GM23248 (cell line): ENCODE data around the gene ISOC2. TPM values are rescaled to one million over a fixed set of nuclear protein-coding genes. Genes with fewer than 3 reads are reported as not detected.

Source experiments
- DNase-seq: peaks from one replicate; pipeline ENCODE4 v3.0.0-alpha.2; 2015
- H2AFZ ChIP-seq: fragments of 200-600 bp; sonication (generic); 2 replicates; pipeline ENCODE4 v1.6.1; 2016; ENCODE audit warnings: antibody characterized with exemption
- H3F3A ChIP-seq: fragments of 200-600 bp; sonication (generic); 2 replicates; pipeline ENCODE4 v1.6.1; 2016; ENCODE audit warnings: mild to moderate bottlenecking, antibody characterized with exemption, mixed run types; ENCODE audit not compliant: insufficient read depth
- H3K27ac ChIP-seq: fragments of 200-600 bp; sonication (generic); 2 replicates; pipeline ENCODE4 v1.5.1; 2016; ENCODE audit warnings: mild to moderate bottlenecking
- H3K27me3 ChIP-seq: fragments of 200-600 bp; sonication (generic); replicated peaks from 2 replicates; pipeline ENCODE4 v1.6.1; 2016; ENCODE audit warnings: mild to moderate bottlenecking; ENCODE audit not compliant: insufficient read depth
- H3K36me3 ChIP-seq: fragments of 200-600 bp; sonication (generic); 2 replicates; pipeline ENCODE4 v1.6.1; 2016; ENCODE audit warnings: low read depth, mild to moderate bottlenecking
- H3K4me1 ChIP-seq: fragments of 200-600 bp; sonication (generic); 2 replicates; pipeline ENCODE4 v1.6.1; 2016; ENCODE audit warnings: mild to moderate bottlenecking; ENCODE audit not compliant: insufficient read depth
- H3K4me2 ChIP-seq: fragments of 200-600 bp; sonication (generic); one replicate; pipeline ENCODE4 v1.6.1; 2016; ENCODE audit warnings: mild to moderate bottlenecking; ENCODE audit not compliant: unreplicated experiment
- H3K4me3 ChIP-seq: fragments of 200-600 bp; sonication (generic); 2 replicates; pipeline ENCODE4 v1.5.1; 2016; ENCODE audit warnings: mild to moderate bottlenecking
- H3K79me2 ChIP-seq: fragments of 200-600 bp; sonication (generic); 2 replicates; pipeline ENCODE4 v1.6.1; 2016; ENCODE audit warnings: mild to moderate bottlenecking; ENCODE audit not compliant: insufficient read depth
- H3K9ac ChIP-seq: fragments of 200-600 bp; sonication (generic); 2 replicates; pipeline ENCODE4 v1.6.1; 2016; ENCODE audit warnings: mild to moderate bottlenecking
- H3K9me2 ChIP-seq: fragments of 200-600 bp; sonication (generic); 2 replicates; pipeline ENCODE4 v1.6.1; 2016; ENCODE audit warnings: mixed run types, mild to moderate bottlenecking, moderate library complexity; ENCODE audit not compliant: insufficient read depth
- H3K9me3 ChIP-seq: fragments of 200-600 bp; sonication (generic); one replicate; pipeline ENCODE4 v1.6.1; 2017; ENCODE audit warnings: low read depth
- H4K20me1 ChIP-seq: fragments of 200-600 bp; sonication (generic); 2 replicates; pipeline ENCODE4 v1.6.0; 2016; ENCODE audit not compliant: insufficient read depth
- EZH2 ChIP-seq: fragments of 200-600 bp; sonication (generic); IDR thresholded peaks from 2 replicates; pipeline ENCODE4 v1.6.1; 2018; ENCODE audit warnings: antibody characterized with exemption, mild to moderate bottlenecking; ENCODE audit not compliant: insufficient read depth, poor library complexity, severe bottlenecking
- EZH2phosphoT487 ChIP-seq: fragments of 200-600 bp; sonication (generic); IDR thresholded peaks from 2 replicates; pipeline ENCODE4 v1.6.1; 2018; ENCODE audit warnings: antibody characterized with exemption, moderate library complexity, mild to moderate bottlenecking, low read depth; ENCODE audit not compliant: insufficient read depth
- WGBS, 2 experiments: methylation state at CpG; one replicate each; pipeline ENCODE4 v1.1.6; 2015 to 2017; ENCODE audit warnings: low lambda C conversion rate in 2 of 2, low coverage in 1 of 2; ENCODE audit errors: missing lambda C conversion rate in 2 of 2; 5-methylcytosine and 5-hydroxymethylcytosine counted together
- in situ Hi-C: fragments of 300-500 bp; cut with MboI; formaldehyde crosslinking; loops from 2 replicates; pipeline ENCODE4 v1.15.0; 2020
- polyA plus RNA-seq: library from polyadenylated mRNA; unstranded; fragments of >200 nt; fragmentation: Nextera tagmentation; extraction: Ambion mirVana; gene quantifications from 2 replicates; pipeline ENCODE4 v1.2.1, GENCODE V29; 2016
- total RNA-seq: library from RNA; depleted of rRNA; stranded (reverse); fragments of >200 nt; shearing (Covaris generic); gene quantifications from 2 replicates; pipeline ENCODE4 v1.2.3, GENCODE V29; 2014

The ISOC2 gene
- total and polyA plus RNA-seq, 2 experiments from 2014 or later, result 34.0 to 103 TPM

DNA sequence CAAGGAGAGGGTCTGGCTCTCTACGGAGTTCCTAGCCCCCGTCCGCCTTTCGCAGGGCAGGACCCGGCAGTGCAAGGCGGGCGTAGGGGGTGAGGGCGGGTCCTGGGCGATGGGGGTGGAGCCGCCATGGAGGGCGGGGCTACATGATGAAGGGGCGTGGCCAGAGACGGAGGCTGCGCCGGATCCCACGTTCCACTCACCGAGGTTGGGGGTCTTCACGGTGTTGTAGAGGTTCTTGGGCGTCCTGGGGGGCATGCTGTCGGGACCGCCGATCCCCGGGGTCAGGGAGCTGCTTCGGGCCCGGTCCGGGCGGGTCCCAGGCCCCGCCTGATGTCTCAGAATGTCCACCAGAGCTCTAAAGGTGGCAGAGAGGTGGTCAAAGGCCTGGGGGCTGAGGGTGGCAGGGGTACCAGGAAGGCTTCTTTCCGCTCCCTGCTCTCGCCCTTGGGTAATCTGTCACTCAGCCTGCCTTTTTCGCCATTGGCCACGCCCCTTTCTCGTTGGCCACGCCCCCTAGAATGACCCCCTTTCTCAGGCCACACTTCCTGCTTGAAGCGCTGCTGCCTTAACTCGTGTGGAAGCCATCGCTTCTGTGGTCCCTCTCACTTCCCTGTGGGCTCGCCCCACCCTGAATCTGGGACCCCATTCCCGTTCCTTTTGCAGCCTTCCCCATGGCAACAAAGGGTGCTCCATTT is 20.9 kb downstream of the ISOC2 start:
- Histone ChIP-seq H3K9ac (no peak overlapping the region), H3K9me3 (no peaks in the 10 kb centered on the region), H3K27ac (no peak overlapping the region), H3K9me2 (no peaks in the 10 kb centered on the region), H3K79me2 (no peaks in the 10 kb centered on the region), H3K36me3 (no peaks in the 10 kb centered on the region), H3F3A (no peaks in the 10 kb centered on the region), H3K27me3 (peaks cover 32% of the 10 kb centered on the region), H3K4me1 (no peaks in the 10 kb centered on the region), H2AFZ (no peak overlapping the region), H3K4me2 (no peak overlapping the region), H4K20me1 (no peaks in the 10 kb centered on the region), H3K4me3 (no peak overlapping the region)
- DNase-seq, result peak; percentile 17
- in situ Hi-C loops, result no loop called here
- WGBS, 2 experiments, result 11 to 18% methylated on average over 31 to 36 of the region's 39 CpGs
- TF ChIP-seq EZH2phosphoT487 (no peak), EZH2 (no peak)

DNA sequence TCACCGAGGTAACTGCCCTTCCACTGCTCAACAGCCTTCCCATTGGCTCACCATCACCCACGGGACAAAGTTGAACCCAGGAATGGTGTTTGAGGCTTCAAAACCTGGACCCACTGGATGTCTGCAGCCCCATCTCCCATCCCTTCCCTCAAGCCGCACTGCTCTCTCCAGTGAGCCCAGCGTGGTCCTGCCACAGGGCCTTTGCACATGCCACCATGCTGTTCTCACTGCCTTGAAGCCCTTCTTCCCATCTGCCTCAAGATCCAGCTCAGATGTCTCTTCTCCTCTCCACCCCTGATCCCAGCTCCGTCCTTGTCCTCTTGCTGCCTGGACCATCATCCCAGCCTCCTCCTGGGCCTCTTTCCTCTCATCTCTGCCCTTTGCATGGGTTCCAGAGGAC is 22.4 kb downstream of the ISOC2 start:
- no peak for DNase-seq
- Histone ChIP-seq H3F3A (no peaks in the 10 kb centered on the region), H3K4me3 (no peak overlapping the region), H3K4me1 (no peaks in the 10 kb centered on the region), H3K4me2 (no peak overlapping the region), H3K9ac (no peak overlapping the region), H3K9me3 (no peaks in the 10 kb centered on the region), H2AFZ (no peak overlapping the region), H3K9me2 (no peaks in the 10 kb centered on the region), H3K79me2 (no peaks in the 10 kb centered on the region), H3K36me3 (no peaks in the 10 kb centered on the region), H3K27ac (no peak overlapping the region), H4K20me1 (no peaks in the 10 kb centered on the region), H3K27me3 (peaks cover 24% of the 10 kb centered on the region)
- in situ Hi-C loops, result no loop called here
- WGBS, 2 experiments, result 58 to 63% methylated on average over 5 of the region's 5 CpGs
- no peak for TF ChIP-seq EZH2
- no peak for TF ChIP-seq EZH2phosphoT487

DNA sequence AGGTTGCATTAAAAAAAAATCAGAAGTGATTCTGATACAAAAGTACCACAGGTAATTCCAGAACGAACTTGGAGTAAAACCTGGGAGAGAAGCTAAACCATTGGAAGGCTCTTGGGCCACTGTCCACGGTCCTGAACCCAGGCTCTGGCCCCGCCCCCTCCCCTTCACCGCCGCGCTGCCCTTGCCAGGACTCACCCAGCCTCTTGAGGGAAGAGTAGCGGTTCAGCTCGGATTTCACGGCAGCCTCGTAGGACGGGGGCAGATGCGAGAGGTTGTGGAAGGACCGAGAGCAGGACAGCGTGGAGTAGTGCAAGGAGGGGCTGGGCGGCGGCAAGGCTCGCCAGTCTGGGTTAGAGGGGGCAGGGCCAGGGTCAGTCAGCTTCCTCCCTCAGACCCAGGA is 24.0 kb downstream of the ISOC2 start:
- H3K9ac ChIP-seq, result no peak overlapping the region
- 4 to 5% methylated on average over 15 to 17 of the region's 17 CpGs for WGBS, 2 experiments
- H3K36me3 ChIP-seq, result no peaks in the 10 kb centered on the region
- in situ Hi-C loops, result no loop called here
- H3K4me3 ChIP-seq, result no peak overlapping the region
- no peaks in the 10 kb centered on the region for H3F3A ChIP-seq
- H3K79me2 ChIP-seq, result no peaks in the 10 kb centered on the region
- peak; percentile 76 for DNase-seq
- no peak overlapping the region for H2AFZ ChIP-seq
- no peaks in the 10 kb centered on the region for H3K9me2 ChIP-seq
- no peaks in the 10 kb centered on the region for H4K20me1 ChIP-seq
- H3K27me3 ChIP-seq, result peaks cover 19% of the 10 kb centered on the region
- no peaks in the 10 kb centered on the region for H3K4me1 ChIP-seq
- H3K9me3 ChIP-seq, result no peaks in the 10 kb centered on the region
- H3K4me2 ChIP-seq, result no peak overlapping the region
- TF ChIP-seq EZH2phosphoT487, result no peak
- TF ChIP-seq EZH2, result no peak
- no peak overlapping the region for H3K27ac ChIP-seq

DNA sequence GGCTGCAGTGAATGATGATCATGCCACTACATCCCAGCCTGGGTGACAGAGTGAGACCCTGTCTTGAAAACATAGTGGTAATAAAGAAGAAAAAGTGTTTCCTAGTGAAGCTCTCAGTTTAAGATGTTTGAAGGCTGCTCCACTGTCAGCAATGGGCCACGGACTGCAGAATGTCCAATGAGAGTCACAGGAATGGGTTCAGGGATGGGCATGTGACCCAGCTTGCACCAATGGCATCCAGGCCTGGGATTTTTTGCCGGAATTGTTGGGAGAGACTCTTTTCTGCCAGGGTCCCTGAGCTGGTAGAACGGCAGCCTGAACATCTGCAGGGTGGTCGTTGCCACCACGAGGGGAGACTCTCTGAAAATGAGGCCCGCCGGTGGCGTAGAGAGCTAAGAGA is 24.6 kb downstream of the ISOC2 start:
- Histone ChIP-seq H3K4me1 (no peaks in the 10 kb centered on the region), H3K36me3 (no peaks in the 10 kb centered on the region), H4K20me1 (no peaks in the 10 kb centered on the region), H2AFZ (no peak overlapping the region), H3K9ac (no peak overlapping the region), H3K27ac (no peak overlapping the region), H3K9me3 (no peaks in the 10 kb centered on the region), H3K79me2 (no peaks in the 10 kb centered on the region), H3K27me3 (peaks cover 19% of the 10 kb centered on the region), H3K9me2 (no peaks in the 10 kb centered on the region), H3F3A (no peaks in the 10 kb centered on the region), H3K4me2 (no peak overlapping the region), H3K4me3 (no peak overlapping the region)
- in situ Hi-C loops, result no loop called here
- no peak for DNase-seq
- no peak for TF ChIP-seq EZH2phosphoT487
- no peak for TF ChIP-seq EZH2
- WGBS, 2 experiments, result 34 to 39% methylated on average over 8 of the region's 8 CpGs

DNA sequence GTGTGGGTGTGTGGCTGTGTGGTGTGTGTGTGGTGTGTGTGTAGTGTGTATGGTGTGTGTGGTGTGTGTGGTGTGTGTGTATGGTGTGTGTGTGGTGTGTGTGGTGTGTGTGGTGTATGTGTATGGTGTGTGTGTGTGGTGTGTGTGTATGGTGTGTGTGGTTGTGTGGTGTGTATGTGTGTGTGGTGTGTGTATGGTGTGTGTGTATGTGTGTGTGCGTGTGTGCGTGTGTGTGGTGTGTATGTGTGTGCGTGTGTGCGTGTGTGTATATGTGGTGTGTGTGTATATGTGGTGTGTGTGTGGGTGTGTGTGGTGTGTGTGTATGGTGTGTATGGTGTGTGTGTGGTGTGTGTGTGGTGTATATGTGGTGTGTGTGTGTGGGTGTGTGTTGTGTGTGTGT is 26.4 kb downstream of the ISOC2 start:
- Histone ChIP-seq H4K20me1 (no peaks in the 10 kb centered on the region), H3K4me3 (no peak overlapping the region), H2AFZ (no peak overlapping the region), H3F3A (no peaks in the 10 kb centered on the region), H3K27me3 (peaks cover under 1% of the 10 kb centered on the region; the same call in 1 of the 2 replicates), H3K9me2 (no peaks in the 10 kb centered on the region), H3K4me2 (no peak overlapping the region), H3K4me1 (no peaks in the 10 kb centered on the region), H3K9me3 (no peaks in the 10 kb centered on the region), H3K36me3 (no peaks in the 10 kb centered on the region), H3K9ac (no peak overlapping the region), H3K79me2 (no peaks in the 10 kb centered on the region), H3K27ac (no peak overlapping the region)
- in situ Hi-C loops, result no loop called here
- WGBS, 2 experiments, result 91% methylated on average over 4 of the region's 4 CpGs; no CpG with 5 or more reads in 1 of the 2 experiments
- no peak for DNase-seq
- TF ChIP-seq EZH2 (no peak), EZH2phosphoT487 (no peak)
